HCT116 (cell line): ENCODE data around the gene LSM12. TPM values are rescaled to one million over a fixed set of nuclear protein-coding genes. Genes with fewer than 3 reads are reported as not detected.

ENCODE experiments used
- ATAC-seq: fragments of 200-7000 bp; cut with Tn5 transposase; 2 replicates; pipeline ENCODE4 v1.9.1; 2020; ENCODE audit warnings: mild to moderate bottlenecking, moderate library complexity
- BruUV-seq: library from RNA; stranded (reverse); fragments of 400-500 nt; replicated peaks from 2 replicates; lab custom pipeline; 2021; lab: Mats Ljungman, UMichigan
- CTCF ChIA-PET: fragments of 300-600 bp; sonication (Branson Sonifier 250); formaldehyde crosslinking; loops from one replicate; lab custom pipeline; 2021; ENCODE audit warnings: antibody characterized with exemption; lab: Charles Lee
- POLR2A ChIA-PET: fragments of 300-600, 350-600 bp; sonication (Branson Sonifier 250); formaldehyde crosslinking; loops from one replicate; lab custom pipeline; 2021; ENCODE audit warnings: antibody characterized with exemption; lab: Charles Lee
- RAD21 ChIA-PET, 2 experiments: fragments of 300-600 bp; sonication (Branson Sonifier 250); formaldehyde crosslinking; loops; one replicate each; lab custom pipeline; 2023; ENCODE audit warnings: low total read pairs in 2 of 2; ENCODE audit not compliant: uncharacterized antibody in 2 of 2, unreplicated experiment in 2 of 2, low non-redundant PET in 1 of 2; lab: Charles Lee
- DNase-seq: peaks from one replicate; pipeline ENCODE4 v3.0.0-alpha.2; 2010; ENCODE audit warnings: low read depth, low spot score
- H2AFZ ChIP-seq: fragments of 200-600 bp; shearing (Covaris generic), sonication (generic); 2 replicates; pipeline ENCODE4 v1.6.1; 2017; ENCODE audit warnings: low read depth, mixed run types, mixed read lengths, antibody characterized with exemption, low read length; ENCODE audit not compliant: poor library complexity, severe bottlenecking
- H3K27ac ChIP-seq: 2 replicates; pipeline ENCODE4 v1.5.1; 2012; ENCODE audit warnings: low read depth, low read length
- H3K27me3 ChIP-seq: fragments of 200-600 bp; sonication (generic); 2 replicates; pipeline ENCODE4 v1.6.1; 2016; ENCODE audit warnings: mixed run types, low read length, mixed read lengths; ENCODE audit not compliant: insufficient read depth
- H3K36me3 ChIP-seq, 2 experiments: fragments of 200-500 bp in 1 of 2; fragments of 200-600 bp in 1 of 2; sonication (Bioruptor generic) in 1 of 2; sonication (generic) in 1 of 2; 2 replicates each; pipeline versions ENCODE4 v1.5.1 to v1.6.1; 2014 to 2016; ENCODE audit warnings: low read length in 2 of 2, inconsistent platforms in 1 of 2, mixed read lengths in 1 of 2, mixed run types in 1 of 2; ENCODE audit not compliant: insufficient read depth in 2 of 2, control insufficient read depth in 1 of 2
- H3K4me1 ChIP-seq, 2 experiments: fragments of 200-600 bp in 1 of 2; sonication (generic) in 1 of 2; 2 replicates each; pipeline versions ENCODE4 v1.5.1 to v1.6.1; 2012 to 2017; ENCODE audit warnings: low read length in 2 of 2, inconsistent platforms in 1 of 2, mild to moderate bottlenecking in 1 of 2, mixed read lengths in 1 of 2, mixed run types in 1 of 2, moderate library complexity in 1 of 2; ENCODE audit not compliant: insufficient read depth in 2 of 2, control insufficient read depth in 1 of 2
- H3K4me2 ChIP-seq: fragments of 200-600 bp; sonication (generic); 2 replicates; pipeline ENCODE4 v1.6.1; 2017; ENCODE audit warnings: mixed run types, low read length, mixed read lengths
- H3K4me3 ChIP-seq, 2 experiments: fragments of 200-600 bp in 1 of 2; sonication (generic) in 1 of 2; replicated peaks in 1 of 2; 2 replicates each; pipeline ENCODE4 v1.5.1; 2011 to 2016; ENCODE audit warnings: low read length in 2 of 2, control low read depth in 1 of 2, low read depth in 1 of 2, mild to moderate bottlenecking in 1 of 2, mixed read lengths in 1 of 2, mixed run types in 1 of 2
- H3K79me2 ChIP-seq: fragments of 200-600 bp; sonication (generic); 2 replicates; pipeline ENCODE4 v1.6.1; 2017; ENCODE audit warnings: mild to moderate bottlenecking, mixed run types, low read length, moderate library complexity, mixed read lengths; ENCODE audit not compliant: insufficient read depth
- H3K9ac ChIP-seq: fragments of 200-600 bp; sonication (generic); 2 replicates; pipeline ENCODE4 v1.6.1; 2016; ENCODE audit warnings: low read length, mixed read lengths
- H3K9me2 ChIP-seq: fragments of 200-600 bp; sonication (generic), shearing (Covaris generic); 2 replicates; pipeline ENCODE4 v1.6.1; 2017; ENCODE audit warnings: mixed run types, mild to moderate bottlenecking, moderate library complexity; ENCODE audit not compliant: insufficient read depth
- H3K9me3 ChIP-seq, 2 experiments: fragments of 200-500 bp in 1 of 2; fragments of 200-600 bp in 1 of 2; sonication (Bioruptor generic) in 1 of 2; sonication (generic) in 1 of 2; 2 replicates each; pipeline ENCODE4 v1.6.1; 2014 to 2017; ENCODE audit warnings: low read length in 2 of 2, mixed read lengths in 2 of 2, inconsistent platforms in 1 of 2, low read depth in 1 of 2, mild to moderate bottlenecking in 1 of 2, mixed run types in 1 of 2, moderate library complexity in 1 of 2; ENCODE audit not compliant: control insufficient read depth in 1 of 2, insufficient read depth in 1 of 2
- H4K20me1 ChIP-seq: fragments of 200-600 bp; sonication (generic), shearing (Covaris generic); 2 replicates; pipeline ENCODE4 v1.6.1; 2017; ENCODE audit warnings: mixed run types, mild to moderate bottlenecking, moderate library complexity; ENCODE audit not compliant: insufficient read depth
- EGR1 ChIP-seq: IDR thresholded peaks from 2 replicates; pipeline ENCODE4 v1.6.1; 2012; ENCODE audit warnings: low read depth
- ELF1 ChIP-seq: IDR thresholded peaks from 2 replicates; pipeline ENCODE4 v1.6.1; 2012; ENCODE audit warnings: low read depth, borderline replicate concordance
- EZH2phosphoT487 ChIP-seq: fragments of 200-600 bp; IDR thresholded peaks from 2 replicates; pipeline ENCODE4 v1.6.1; 2018; ENCODE audit warnings: antibody characterized with exemption, borderline replicate concordance
- FOSL1 ChIP-seq: IDR thresholded peaks from 2 replicates; pipeline ENCODE4 v1.6.1; 2012; ENCODE audit warnings: low read depth
- TCF7L2 ChIP-seq: IDR thresholded peaks from 2 replicates; pipeline ENCODE4 v1.7.0; 2011; ENCODE audit warnings: borderline replicate concordance, inconsistent platforms; ENCODE audit not compliant: insufficient read depth, insufficient read length; ENCODE audit errors: extremely low read depth
- YY1 ChIP-seq: IDR thresholded peaks from 2 replicates; pipeline ENCODE4 v1.6.1; 2011; ENCODE audit warnings: low read length, low read depth, moderate library complexity, mild to moderate bottlenecking; ENCODE audit not compliant: insufficient replicate concordance; ENCODE audit errors: extremely low read depth
- ZFX ChIP-seq: fragments of 450-650 bp; IDR thresholded peaks from 2 replicates; pipeline ENCODE4 v1.6.1; 2017
- intact Hi-C: fragments of 100-400 bp; cut with micrococcal nuclease; formaldehyde crosslinking; loops from 2 replicates; pipeline ENCODE4 v1.10.0; 2022
- total RNA-seq: library from RNA; stranded (reverse); gene quantifications from one replicate; pipeline ENCODE4 v1.2.1, GENCODE V29; 2021; ENCODE audit not compliant: unreplicated experiment
- TF ChIP-seq, protein P1 (sequence below): IDR thresholded peaks from 2 replicates; pipeline ENCODE4 v1.6.1; 2012
- TF ChIP-seq, protein P2 (sequence below): IDR thresholded peaks from 2 replicates; pipeline ENCODE4 v1.6.1; 2012; ENCODE audit warnings: low read depth
- TF ChIP-seq, protein P3 (sequence below): IDR thresholded peaks from 2 replicates; pipeline ENCODE4 v1.6.1; 2011; ENCODE audit warnings: mild to moderate bottlenecking, low read length, moderate library complexity; ENCODE audit not compliant: insufficient replicate concordance; ENCODE audit errors: extremely low read depth

Gene LSM12
- total RNA-seq, 1 experiment from 2014 or later: 99.6 TPM

DNA sequence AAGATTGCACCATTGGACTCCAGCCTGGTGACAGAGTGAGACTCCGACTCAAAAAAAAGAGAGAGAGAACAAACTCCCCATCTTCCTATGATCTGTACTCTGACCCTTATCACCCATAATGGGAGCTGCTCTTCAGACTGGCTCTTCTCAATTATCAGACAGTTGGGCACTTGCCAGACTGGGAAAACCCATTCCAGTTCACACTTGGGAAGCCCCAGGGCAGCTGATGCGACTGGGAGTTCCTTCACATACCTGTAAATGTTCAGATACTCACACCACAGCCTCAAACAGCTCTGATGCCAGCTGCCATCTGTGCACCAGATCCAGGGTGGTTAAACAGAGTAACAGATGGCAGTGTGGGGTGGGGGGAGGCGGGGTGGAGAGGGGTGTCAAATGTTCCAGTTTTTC lies 27.9 kb downstream of the LSM12 start:
- BruUV-seq: no TSS peak
- POLR2A ChIA-PET: no interaction called here
- RAD21 ChIA-PET: no interaction called here
- H3K79me2 ChIP-seq: peaks cover 65% of the 10 kb centered on the region
- no peaks in the 10 kb centered on the region for H3K27me3 ChIP-seq
- DNase-seq (no peak), ATAC-seq (no peak)
- H3K9me2 ChIP-seq: no peaks in the 10 kb centered on the region
- H3K9ac ChIP-seq: no peak overlapping the region
- CTCF ChIA-PET: no interaction called here
- no peaks in the 10 kb centered on the region for H3K9me3 ChIP-seq
- H3K27ac ChIP-seq: no peak overlapping the region
- TF ChIP-seq FOSL1 (no peak), ELF1 (no peak), EGR1 (no peak), EZH2phosphoT487 (no peak), TCF7L2 (no peak), ZFX (no peak), YY1 (no peak)
- TF ChIP-seq, protein P1, sequence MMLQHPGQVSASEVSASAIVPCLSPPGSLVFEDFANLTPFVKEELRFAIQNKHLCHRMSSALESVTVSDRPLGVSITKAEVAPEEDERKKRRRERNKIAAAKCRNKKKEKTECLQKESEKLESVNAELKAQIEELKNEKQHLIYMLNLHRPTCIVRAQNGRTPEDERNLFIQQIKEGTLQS: no peak
- TF ChIP-seq, protein P2, sequence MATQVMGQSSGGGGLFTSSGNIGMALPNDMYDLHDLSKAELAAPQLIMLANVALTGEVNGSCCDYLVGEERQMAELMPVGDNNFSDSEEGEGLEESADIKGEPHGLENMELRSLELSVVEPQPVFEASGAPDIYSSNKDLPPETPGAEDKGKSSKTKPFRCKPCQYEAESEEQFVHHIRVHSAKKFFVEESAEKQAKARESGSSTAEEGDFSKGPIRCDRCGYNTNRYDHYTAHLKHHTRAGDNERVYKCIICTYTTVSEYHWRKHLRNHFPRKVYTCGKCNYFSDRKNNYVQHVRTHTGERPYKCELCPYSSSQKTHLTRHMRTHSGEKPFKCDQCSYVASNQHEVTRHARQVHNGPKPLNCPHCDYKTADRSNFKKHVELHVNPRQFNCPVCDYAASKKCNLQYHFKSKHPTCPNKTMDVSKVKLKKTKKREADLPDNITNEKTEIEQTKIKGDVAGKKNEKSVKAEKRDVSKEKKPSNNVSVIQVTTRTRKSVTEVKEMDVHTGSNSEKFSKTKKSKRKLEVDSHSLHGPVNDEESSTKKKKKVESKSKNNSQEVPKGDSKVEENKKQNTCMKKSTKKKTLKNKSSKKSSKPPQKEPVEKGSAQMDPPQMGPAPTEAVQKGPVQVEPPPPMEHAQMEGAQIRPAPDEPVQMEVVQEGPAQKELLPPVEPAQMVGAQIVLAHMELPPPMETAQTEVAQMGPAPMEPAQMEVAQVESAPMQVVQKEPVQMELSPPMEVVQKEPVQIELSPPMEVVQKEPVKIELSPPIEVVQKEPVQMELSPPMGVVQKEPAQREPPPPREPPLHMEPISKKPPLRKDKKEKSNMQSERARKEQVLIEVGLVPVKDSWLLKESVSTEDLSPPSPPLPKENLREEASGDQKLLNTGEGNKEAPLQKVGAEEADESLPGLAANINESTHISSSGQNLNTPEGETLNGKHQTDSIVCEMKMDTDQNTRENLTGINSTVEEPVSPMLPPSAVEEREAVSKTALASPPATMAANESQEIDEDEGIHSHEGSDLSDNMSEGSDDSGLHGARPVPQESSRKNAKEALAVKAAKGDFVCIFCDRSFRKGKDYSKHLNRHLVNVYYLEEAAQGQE: no peak
- TF ChIP-seq, protein P3, sequence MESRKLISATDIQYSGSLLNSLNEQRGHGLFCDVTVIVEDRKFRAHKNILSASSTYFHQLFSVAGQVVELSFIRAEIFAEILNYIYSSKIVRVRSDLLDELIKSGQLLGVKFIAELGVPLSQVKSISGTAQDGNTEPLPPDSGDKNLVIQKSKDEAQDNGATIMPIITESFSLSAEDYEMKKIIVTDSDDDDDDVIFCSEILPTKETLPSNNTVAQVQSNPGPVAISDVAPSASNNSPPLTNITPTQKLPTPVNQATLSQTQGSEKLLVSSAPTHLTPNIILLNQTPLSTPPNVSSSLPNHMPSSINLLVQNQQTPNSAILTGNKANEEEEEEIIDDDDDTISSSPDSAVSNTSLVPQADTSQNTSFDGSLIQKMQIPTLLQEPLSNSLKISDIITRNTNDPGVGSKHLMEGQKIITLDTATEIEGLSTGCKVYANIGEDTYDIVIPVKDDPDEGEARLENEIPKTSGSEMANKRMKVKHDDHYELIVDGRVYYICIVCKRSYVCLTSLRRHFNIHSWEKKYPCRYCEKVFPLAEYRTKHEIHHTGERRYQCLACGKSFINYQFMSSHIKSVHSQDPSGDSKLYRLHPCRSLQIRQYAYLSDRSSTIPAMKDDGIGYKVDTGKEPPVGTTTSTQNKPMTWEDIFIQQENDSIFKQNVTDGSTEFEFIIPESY: no peak
- no peak overlapping the region for H3K4me3 ChIP-seq
- H3K4me2 ChIP-seq: no peak overlapping the region
- peaks cover 12% of the 10 kb centered on the region; the same call in 1 of the 2 replicates for H4K20me1 ChIP-seq
- no peaks in the 10 kb centered on the region for H3K4me1 ChIP-seq
- intact Hi-C loops: no loop called here
- no peak overlapping the region for H2AFZ ChIP-seq
- peaks cover 35 to 43% of the 10 kb centered on the region in 2 experiments; a peak in 3 of 4 replicates for H3K36me3 ChIP-seq
